GM23338 (cell line): Measurements from ENCODE around the gene ACVRL1. TPM values are rescaled to one million over a fixed set of nuclear protein-coding genes. Genes with fewer than 3 reads are reported as not detected.

Experiments used
- ATAC-seq: fragments of 200-7000 bp; cut with Tn5 transposase; 3 replicates; pipeline ENCODE4 v1.9.1; 2020
- DNase-seq: peaks from one replicate; pipeline ENCODE4 v3.0.0-alpha.2; 2015; ENCODE audit warnings: low spot score
- H2AFZ ChIP-seq: fragments of 200-600 bp; sonication (generic); 2 replicates; pipeline ENCODE4 v1.8.0; 2016; ENCODE audit warnings: antibody characterized with exemption, mild to moderate bottlenecking, moderate library complexity
- H3F3A ChIP-seq: fragments of 200-600 bp; sonication (generic); replicated peaks from 2 replicates; pipeline ENCODE4 v1.8.0; 2017; ENCODE audit warnings: antibody characterized with exemption, mixed run types, low read depth
- H3K27ac ChIP-seq: fragments of 200-600 bp; sonication (generic); 2 replicates; pipeline ENCODE4 v1.6.1; 2016; ENCODE audit warnings: low read depth
- H3K27me3 ChIP-seq: fragments of 200-600 bp; sonication (generic); 2 replicates; pipeline ENCODE4 v1.8.0; 2016; ENCODE audit warnings: mild to moderate bottlenecking, mixed run types, moderate library complexity; ENCODE audit not compliant: insufficient read depth
- H3K36me3 ChIP-seq: fragments of 200-600 bp; sonication (generic); 2 replicates; pipeline ENCODE4 v1.8.0; 2016; ENCODE audit warnings: mild to moderate bottlenecking; ENCODE audit not compliant: insufficient read depth
- H3K4me1 ChIP-seq: fragments of 200-600 bp; sonication (generic); 2 replicates; pipeline ENCODE4 v1.8.0; 2016; ENCODE audit warnings: mild to moderate bottlenecking, moderate library complexity; ENCODE audit not compliant: insufficient read depth
- H3K4me2 ChIP-seq: fragments of 200-600 bp; sonication (generic); 2 replicates; pipeline ENCODE4 v1.7.1; 2017; ENCODE audit warnings: mixed run types
- H3K4me3 ChIP-seq: fragments of 200-600 bp; sonication (generic); 2 replicates; pipeline ENCODE4 v1.6.1; 2016; ENCODE audit warnings: mixed run types
- H3K79me2 ChIP-seq: fragments of 200-600 bp; sonication (generic); replicated peaks from 2 replicates; pipeline ENCODE4 v1.8.0; 2017; ENCODE audit warnings: mild to moderate bottlenecking; ENCODE audit not compliant: insufficient read depth
- H3K9me2 ChIP-seq: fragments of 200-600 bp; sonication (generic); 2 replicates; pipeline ENCODE4 v1.8.0; 2017; ENCODE audit not compliant: insufficient read depth
- H4K20me1 ChIP-seq: fragments of 200-600 bp; sonication (generic); replicated peaks from 2 replicates; pipeline ENCODE4 v1.8.0; 2017; ENCODE audit warnings: mild to moderate bottlenecking; ENCODE audit not compliant: insufficient read depth
- H3K27ac Mint-ChIP-seq: 2 replicates; pipeline ENCODE4 v1.8.0; 2020; ENCODE audit warnings: inconsistent platforms, mild to moderate bottlenecking, moderate library complexity, mixed read lengths
- H3K27me3 Mint-ChIP-seq: 3 replicates; pipeline ENCODE4 v1.8.0; 2022; ENCODE audit warnings: low read depth, mild to moderate bottlenecking, moderate library complexity, mixed read lengths, inconsistent platforms; ENCODE audit not compliant: insufficient read depth, poor library complexity
- H3K36me3 Mint-ChIP-seq: 3 replicates; pipeline ENCODE4 v1.8.0; 2021; ENCODE audit warnings: low read depth, mild to moderate bottlenecking, inconsistent platforms, moderate library complexity, mixed read lengths
- H3K4me1 Mint-ChIP-seq: 3 replicates; pipeline ENCODE4 v1.8.0; 2020; ENCODE audit warnings: mild to moderate bottlenecking, inconsistent platforms, mixed read lengths
- H3K4me3 Mint-ChIP-seq: 3 replicates; pipeline ENCODE4 v1.8.0; 2021; ENCODE audit warnings: moderate library complexity, mild to moderate bottlenecking, inconsistent platforms, mixed read lengths
- H3K9me3 Mint-ChIP-seq: 3 replicates; pipeline ENCODE4 v1.8.0; 2020; ENCODE audit warnings: moderate library complexity, mild to moderate bottlenecking, inconsistent platforms, mixed read lengths
- CREB1 ChIP-seq: fragments of 250-450 bp; sonication (Bioruptor Pico); IDR thresholded peaks from 2 replicates; pipeline ENCODE4 v1.5.0; 2020; ENCODE audit warnings: low read depth, mild to moderate bottlenecking, moderate library complexity
- ETS1 ChIP-seq: IDR thresholded peaks from 2 replicates; pipeline ENCODE4 v1.6.1; 2016; ENCODE audit warnings: antibody characterized with exemption
- EZH2 ChIP-seq: fragments of 200-600 bp; sonication (generic); IDR thresholded peaks from one replicate; pipeline ENCODE4 v1.8.0; 2017; ENCODE audit warnings: antibody characterized with exemption, mild to moderate bottlenecking, low read depth; ENCODE audit not compliant: unreplicated experiment
- EZH2phosphoT487 ChIP-seq: fragments of 200-600 bp; sonication (generic); IDR thresholded peaks from one replicate; pipeline ENCODE4 v1.8.1; 2018; ENCODE audit warnings: antibody characterized with exemption; ENCODE audit not compliant: unreplicated experiment
- JUNB ChIP-seq: IDR thresholded peaks from one replicate; pipeline ENCODE4 v1.6.1; 2016; ENCODE audit warnings: antibody characterized with exemption; ENCODE audit not compliant: unreplicated experiment
- NANOG ChIP-seq: IDR thresholded peaks from 2 replicates; pipeline ENCODE4 v1.6.1; 2016; ENCODE audit warnings: antibody characterized with exemption, borderline replicate concordance
- POLR2AphosphoS5 ChIP-seq: IDR thresholded peaks from 2 replicates; pipeline ENCODE4 v1.6.1; 2016; ENCODE audit warnings: antibody characterized with exemption, low read depth
- REST ChIP-seq: IDR thresholded peaks from one replicate; pipeline ENCODE4 v1.6.1; 2018; ENCODE audit warnings: antibody characterized with exemption; ENCODE audit not compliant: unreplicated experiment
- STAT1 ChIP-seq: IDR thresholded peaks from one replicate; pipeline ENCODE4 v1.6.1; 2016; ENCODE audit warnings: antibody characterized with exemption; ENCODE audit not compliant: unreplicated experiment
- ZNF114 ChIP-seq: fragments of 250-450 bp; sonication (Bioruptor Pico); IDR thresholded peaks from 2 replicates; pipeline ENCODE4 v1.5.0; 2020; ENCODE audit warnings: mild to moderate bottlenecking, moderate library complexity
- ZNF331 ChIP-seq: fragments of 250-450 bp; sonication (Bioruptor Pico); IDR thresholded peaks from 2 replicates; pipeline ENCODE4 v1.5.0; 2020; ENCODE audit warnings: low read depth, mild to moderate bottlenecking, moderate library complexity
- polyA plus RNA-seq: library from polyadenylated mRNA; unstranded; fragments of >200 nt; fragmentation: Nextera tagmentation; extraction: Ambion mirVana; gene quantifications from 2 replicates; pipeline ENCODE4 v1.2.1, GENCODE V29; 2016
- total RNA-seq: library from RNA; depleted of rRNA; stranded (reverse); fragments of >200 nt; shearing (Covaris generic); gene quantifications from 2 replicates; pipeline ENCODE4 v1.2.3, GENCODE V29; 2014
- TF ChIP-seq, protein P1 (sequence below), 2 experiments: fragments of 200-600 bp in 1 of 2; sonication (generic) in 1 of 2; conservative IDR thresholded peaks; 2 replicates each; pipeline versions ENCODE4 v1.5.1 to v1.6.1; 2016 to 2017; ENCODE audit warnings: antibody characterized with exemption in 2 of 2, low read depth in 2 of 2, mild to moderate bottlenecking in 2 of 2, moderate library complexity in 1 of 2
- TF ChIP-seq, protein P2 (sequence below): fragments of 250-450 bp; sonication (Bioruptor Pico); IDR thresholded peaks from 2 replicates; pipeline ENCODE4 v1.5.0; 2020; ENCODE audit warnings: mild to moderate bottlenecking, moderate library complexity

ACVRL1 gene
- total and polyA plus RNA-seq, 2 experiments from 2014 or later: 0.28 TPM; not detected in 1

GRCh38 chr12:51920046-51920445, 12.7 kb downstream of the ACVRL1 start:
- H3K9me2 ChIP-seq: no peaks in the 10 kb centered on the region
- no peak overlapping the region for H2AFZ ChIP-seq
- H3K36me3 Mint-ChIP-seq: no peaks in the 10 kb centered on the region
- TF ChIP-seq, protein P1, sequence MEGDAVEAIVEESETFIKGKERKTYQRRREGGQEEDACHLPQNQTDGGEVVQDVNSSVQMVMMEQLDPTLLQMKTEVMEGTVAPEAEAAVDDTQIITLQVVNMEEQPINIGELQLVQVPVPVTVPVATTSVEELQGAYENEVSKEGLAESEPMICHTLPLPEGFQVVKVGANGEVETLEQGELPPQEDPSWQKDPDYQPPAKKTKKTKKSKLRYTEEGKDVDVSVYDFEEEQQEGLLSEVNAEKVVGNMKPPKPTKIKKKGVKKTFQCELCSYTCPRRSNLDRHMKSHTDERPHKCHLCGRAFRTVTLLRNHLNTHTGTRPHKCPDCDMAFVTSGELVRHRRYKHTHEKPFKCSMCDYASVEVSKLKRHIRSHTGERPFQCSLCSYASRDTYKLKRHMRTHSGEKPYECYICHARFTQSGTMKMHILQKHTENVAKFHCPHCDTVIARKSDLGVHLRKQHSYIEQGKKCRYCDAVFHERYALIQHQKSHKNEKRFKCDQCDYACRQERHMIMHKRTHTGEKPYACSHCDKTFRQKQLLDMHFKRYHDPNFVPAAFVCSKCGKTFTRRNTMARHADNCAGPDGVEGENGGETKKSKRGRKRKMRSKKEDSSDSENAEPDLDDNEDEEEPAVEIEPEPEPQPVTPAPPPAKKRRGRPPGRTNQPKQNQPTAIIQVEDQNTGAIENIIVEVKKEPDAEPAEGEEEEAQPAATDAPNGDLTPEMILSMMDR (conservative IDR thresholded peaks at IDR 0.05; ENCODE audit: low read depth in 2 of 2): no peak
- TF ChIP-seq REST: no peak
- TF ChIP-seq JUNB: no peak
- no peak for TF ChIP-seq EZH2phosphoT487
- TF ChIP-seq ZNF331: no peak
- no peak for TF ChIP-seq EZH2
- TF ChIP-seq CREB1 (CRISPR knock-in tag): no peak
- TF ChIP-seq ETS1: no peak
- TF ChIP-seq ZNF114 (CRISPR knock-in tag): no peak
- TF ChIP-seq, protein P2, sequence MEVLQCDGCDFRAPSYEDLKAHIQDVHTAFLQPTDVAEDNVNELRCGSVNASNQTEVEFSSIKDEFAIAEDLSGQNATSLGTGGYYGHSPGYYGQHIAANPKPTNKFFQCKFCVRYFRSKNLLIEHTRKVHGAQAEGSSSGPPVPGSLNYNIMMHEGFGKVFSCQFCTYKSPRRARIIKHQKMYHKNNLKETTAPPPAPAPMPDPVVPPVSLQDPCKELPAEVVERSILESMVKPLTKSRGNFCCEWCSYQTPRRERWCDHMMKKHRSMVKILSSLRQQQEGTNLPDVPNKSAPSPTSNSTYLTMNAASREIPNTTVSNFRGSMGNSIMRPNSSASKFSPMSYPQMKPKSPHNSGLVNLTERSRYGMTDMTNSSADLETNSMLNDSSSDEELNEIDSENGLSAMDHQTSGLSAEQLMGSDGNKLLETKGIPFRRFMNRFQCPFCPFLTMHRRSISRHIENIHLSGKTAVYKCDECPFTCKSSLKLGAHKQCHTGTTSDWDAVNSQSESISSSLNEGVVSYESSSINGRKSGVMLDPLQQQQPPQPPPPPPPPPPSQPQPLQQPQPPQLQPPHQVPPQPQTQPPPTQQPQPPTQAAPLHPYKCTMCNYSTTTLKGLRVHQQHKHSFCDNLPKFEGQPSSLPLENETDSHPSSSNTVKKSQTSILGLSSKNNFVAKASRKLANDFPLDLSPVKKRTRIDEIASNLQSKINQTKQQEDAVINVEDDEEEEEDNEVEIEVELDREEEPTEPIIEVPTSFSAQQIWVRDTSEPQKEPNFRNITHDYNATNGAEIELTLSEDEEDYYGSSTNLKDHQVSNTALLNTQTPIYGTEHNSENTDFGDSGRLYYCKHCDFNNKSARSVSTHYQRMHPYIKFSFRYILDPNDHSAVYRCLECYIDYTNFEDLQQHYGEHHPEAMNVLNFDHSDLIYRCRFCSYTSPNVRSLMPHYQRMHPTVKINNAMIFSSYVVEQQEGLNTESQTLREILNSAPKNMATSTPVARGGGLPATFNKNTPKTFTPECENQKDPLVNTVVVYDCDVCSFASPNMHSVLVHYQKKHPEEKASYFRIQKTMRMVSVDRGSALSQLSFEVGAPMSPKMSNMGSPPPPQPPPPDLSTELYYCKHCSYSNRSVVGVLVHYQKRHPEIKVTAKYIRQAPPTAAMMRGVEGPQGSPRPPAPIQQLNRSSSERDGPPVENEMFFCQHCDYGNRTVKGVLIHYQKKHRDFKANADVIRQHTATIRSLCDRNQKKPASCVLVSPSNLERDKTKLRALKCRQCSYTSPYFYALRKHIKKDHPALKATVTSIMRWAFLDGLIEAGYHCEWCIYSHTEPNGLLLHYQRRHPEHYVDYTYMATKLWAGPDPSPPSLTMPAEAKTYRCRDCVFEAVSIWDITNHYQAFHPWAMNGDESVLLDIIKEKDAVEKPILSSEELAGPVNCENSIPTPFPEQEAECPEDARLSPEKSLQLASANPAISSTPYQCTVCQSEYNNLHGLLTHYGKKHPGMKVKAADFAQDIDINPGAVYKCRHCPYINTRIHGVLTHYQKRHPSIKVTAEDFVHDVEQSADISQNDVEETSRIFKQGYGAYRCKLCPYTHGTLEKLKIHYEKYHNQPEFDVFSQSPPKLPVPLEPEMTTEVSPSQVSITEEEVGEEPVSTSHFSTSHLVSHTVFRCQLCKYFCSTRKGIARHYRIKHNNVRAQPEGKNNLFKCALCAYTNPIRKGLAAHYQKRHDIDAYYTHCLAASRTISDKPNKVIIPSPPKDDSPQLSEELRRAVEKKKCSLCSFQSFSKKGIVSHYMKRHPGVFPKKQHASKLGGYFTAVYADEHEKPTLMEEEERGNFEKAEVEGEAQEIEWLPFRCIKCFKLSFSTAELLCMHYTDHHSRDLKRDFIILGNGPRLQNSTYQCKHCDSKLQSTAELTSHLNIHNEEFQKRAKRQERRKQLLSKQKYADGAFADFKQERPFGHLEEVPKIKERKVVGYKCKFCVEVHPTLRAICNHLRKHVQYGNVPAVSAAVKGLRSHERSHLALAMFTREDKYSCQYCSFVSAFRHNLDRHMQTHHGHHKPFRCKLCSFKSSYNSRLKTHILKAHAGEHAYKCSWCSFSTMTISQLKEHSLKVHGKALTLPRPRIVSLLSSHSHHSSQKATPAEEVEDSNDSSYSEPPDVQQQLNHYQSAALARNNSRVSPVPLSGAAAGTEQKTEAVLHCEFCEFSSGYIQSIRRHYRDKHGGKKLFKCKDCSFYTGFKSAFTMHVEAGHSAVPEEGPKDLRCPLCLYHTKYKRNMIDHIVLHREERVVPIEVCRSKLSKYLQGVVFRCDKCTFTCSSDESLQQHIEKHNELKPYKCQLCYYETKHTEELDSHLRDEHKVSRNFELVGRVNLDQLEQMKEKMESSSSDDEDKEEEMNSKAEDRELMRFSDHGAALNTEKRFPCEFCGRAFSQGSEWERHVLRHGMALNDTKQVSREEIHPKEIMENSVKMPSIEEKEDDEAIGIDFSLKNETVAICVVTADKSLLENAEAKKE (CRISPR knock-in tag): no peak
- TF ChIP-seq POLR2AphosphoS5: no peak
- no peak for TF ChIP-seq STAT1
- TF ChIP-seq NANOG: no peak
- H3K4me1 ChIP-seq: peaks cover 9% of the 10 kb centered on the region; the same call in 1 of the 2 replicates
- H3K79me2 ChIP-seq: no peaks in the 10 kb centered on the region
- ATAC-seq (no peak), DNase-seq (no peak)
- H3F3A ChIP-seq: no peaks in the 10 kb centered on the region
- no peaks in the 10 kb centered on the region for H3K9me3 Mint-ChIP-seq
- no peak overlapping the region for H3K27ac Mint-ChIP-seq
- peaks cover 13% of the 10 kb centered on the region for H3K27me3 Mint-ChIP-seq
- H3K27me3 ChIP-seq: peaks cover 14% of the 10 kb centered on the region
- H3K4me3 Mint-ChIP-seq: no peak overlapping the region
- no peaks in the 10 kb centered on the region for H4K20me1 ChIP-seq
- no peak overlapping the region for H3K4me3 ChIP-seq
- peaks cover 33% of the 10 kb centered on the region for H3K4me1 Mint-ChIP-seq
- no peak overlapping the region for H3K4me2 ChIP-seq
- H3K36me3 ChIP-seq: no peaks in the 10 kb centered on the region; the same call in 1 of the 2 replicates
- no peak overlapping the region for H3K27ac ChIP-seq
